Measurements from ENCODE around the gene MLLT10. TPM values are rescaled to one million over a fixed set of nuclear protein-coding genes. Genes with fewer than 3 reads are reported as not detected.
"Not testable (repeated sequence)": the region's sequence is repeated elsewhere in the genome, so short reads cannot be mapped to it uniquely, and the experiment has no call there.

The MLLT10 gene
- total and polyA plus RNA-seq, 2 experiments from 2014 or later: 16.8 to 34.9 TPM

GRCh38 chr10:21707498-21707897, 173.5 kb downstream of the MLLT10 start:
- Histone ChIP-seq H4K20me1 (ENCODE audit: insufficient read depth, poor library complexity, severe bottlenecking) (peaks cover 9% of the 10 kb centered on the region), H3K27ac (no peak overlapping the region)
- TF ChIP-seq CTCF (IDR thresholded peaks at IDR 0.05; ENCODE audit: poor library complexity) (no peak), EZH2phosphoT487 (IDR thresholded peaks at IDR 0.05; ENCODE audit: low read depth, severe bottlenecking, unreplicated experiment) (no peak), EZH2 (IDR thresholded peaks at IDR 0.05; ENCODE audit: borderline replicate concordance) (no peak)

GRCh38 chr10:21712975-21713374, 178.9 kb downstream of the MLLT10 start:
- Histone ChIP-seq H3K4me1 (ENCODE audit: insufficient read depth) (peaks cover 15% of the 10 kb centered on the region), H3K4me2 (no peak overlapping the region), H2AFZ (no peak overlapping the region), H3K4me3 (no peak overlapping the region), H3K27ac (no peak overlapping the region), H4K20me1 (ENCODE audit: insufficient read depth, poor library complexity, severe bottlenecking) (no peaks in the 10 kb centered on the region), H3K27me3 (no peaks in the 10 kb centered on the region), H3K36me3 (replicated peaks; ENCODE audit: insufficient read depth, low read depth) (no peaks in the 10 kb centered on the region), H3K9me2 (replicated peaks; ENCODE audit: insufficient read depth) (no peaks in the 10 kb centered on the region), H3K9me3 (ENCODE audit: low read depth) (no peaks in the 10 kb centered on the region), H3K79me2 (peaks cover 19% of the 10 kb centered on the region)
- 85% methylated on average over 4 of the region's 4 CpGs for WGBS (ENCODE audit: low lambda C conversion rate, missing lambda C conversion rate)
- TF ChIP-seq EZH2phosphoT487 (IDR thresholded peaks at IDR 0.05; ENCODE audit: low read depth, severe bottlenecking, unreplicated experiment): no peak
- no peak for TF ChIP-seq CTCF (IDR thresholded peaks at IDR 0.05; ENCODE audit: poor library complexity)
- TF ChIP-seq EZH2 (IDR thresholded peaks at IDR 0.05; ENCODE audit: borderline replicate concordance): no peak
- no peak for DNase-seq (ENCODE audit: low spot score)

More at GRCh38 chr10:21707498-21707897, 173.5 kb downstream of the MLLT10 start:
- Histone ChIP-seq H3K9me3 (ENCODE audit: low read depth) (no peaks in the 10 kb centered on the region), H3K4me1 (ENCODE audit: insufficient read depth) (no peaks in the 10 kb centered on the region), H3K36me3 (replicated peaks; ENCODE audit: insufficient read depth, low read depth) (no peaks in the 10 kb centered on the region), H3K79me2 (peaks cover 57% of the 10 kb centered on the region), H3K27me3 (no peaks in the 10 kb centered on the region), H2AFZ (no peak overlapping the region), H3K9me2 (replicated peaks; ENCODE audit: insufficient read depth) (no peaks in the 10 kb centered on the region), H3K4me2 (no peak overlapping the region), H3K4me3 (no peak overlapping the region)
- no peak for DNase-seq (ENCODE audit: low spot score)
- WGBS (ENCODE audit: low lambda C conversion rate, missing lambda C conversion rate): 89% methylated on average over 3 of the region's 3 CpGs

DNA sequence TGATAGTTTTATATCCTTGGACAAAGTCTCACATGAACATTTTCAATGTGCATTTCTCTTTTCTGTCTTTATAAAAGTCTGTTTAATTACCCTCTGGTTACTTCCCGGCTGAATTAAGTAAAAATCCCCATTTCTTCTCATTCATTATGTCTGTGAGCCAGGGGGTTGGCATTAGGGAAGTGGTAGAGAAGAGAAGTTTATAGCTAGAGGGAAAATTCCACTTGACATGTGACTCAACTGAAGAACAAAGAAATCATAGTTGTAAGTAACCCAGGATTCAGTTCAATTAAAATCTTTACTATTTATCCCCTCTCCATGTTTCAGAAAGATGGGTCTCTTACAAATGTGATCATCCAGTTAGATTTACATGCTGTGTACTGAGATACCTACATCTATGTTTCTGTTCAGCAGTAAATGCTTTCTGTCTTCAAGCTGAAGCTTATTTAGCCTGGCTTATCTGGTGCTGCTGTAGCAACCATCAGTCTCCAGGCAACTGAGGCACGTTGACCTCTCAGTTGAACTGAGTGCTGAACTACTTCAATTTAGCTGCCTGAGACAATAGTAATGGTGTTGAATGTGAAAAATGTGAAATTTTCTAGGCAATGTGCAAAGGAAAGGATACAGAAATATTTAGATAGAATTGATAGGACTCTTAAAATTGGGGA, 181.6 kb downstream of the MLLT10 start:
- H3K9me2 ChIP-seq (replicated peaks; ENCODE audit: insufficient read depth): no peaks in the 10 kb centered on the region
- H3K4me1 ChIP-seq (ENCODE audit: insufficient read depth): peaks cover 15% of the 10 kb centered on the region
- no peak overlapping the region for H3K27ac ChIP-seq
- H2AFZ ChIP-seq: no peak overlapping the region
- peaks cover 6% of the 10 kb centered on the region for H4K20me1 ChIP-seq (ENCODE audit: insufficient read depth, poor library complexity, severe bottlenecking)
- H3K4me3 ChIP-seq: no peak overlapping the region
- TF ChIP-seq CTCF (IDR thresholded peaks at IDR 0.05; ENCODE audit: poor library complexity) (no peak), EZH2 (IDR thresholded peaks at IDR 0.05; ENCODE audit: borderline replicate concordance) (no peak), EZH2phosphoT487 (IDR thresholded peaks at IDR 0.05; ENCODE audit: low read depth, severe bottlenecking, unreplicated experiment) (no peak)
- WGBS (ENCODE audit: low lambda C conversion rate, missing lambda C conversion rate): 17% methylated on average over 2 of the region's 2 CpGs
- no peak for DNase-seq (ENCODE audit: low spot score)
- no peaks in the 10 kb centered on the region for H3K36me3 ChIP-seq (replicated peaks; ENCODE audit: insufficient read depth, low read depth)
- no peak overlapping the region for H3K4me2 ChIP-seq
- no peaks in the 10 kb centered on the region for H3K9me3 ChIP-seq (ENCODE audit: low read depth)
- H3K79me2 ChIP-seq: peaks cover 9% of the 10 kb centered on the region
- no peaks in the 10 kb centered on the region for H3K27me3 ChIP-seq

DNA sequence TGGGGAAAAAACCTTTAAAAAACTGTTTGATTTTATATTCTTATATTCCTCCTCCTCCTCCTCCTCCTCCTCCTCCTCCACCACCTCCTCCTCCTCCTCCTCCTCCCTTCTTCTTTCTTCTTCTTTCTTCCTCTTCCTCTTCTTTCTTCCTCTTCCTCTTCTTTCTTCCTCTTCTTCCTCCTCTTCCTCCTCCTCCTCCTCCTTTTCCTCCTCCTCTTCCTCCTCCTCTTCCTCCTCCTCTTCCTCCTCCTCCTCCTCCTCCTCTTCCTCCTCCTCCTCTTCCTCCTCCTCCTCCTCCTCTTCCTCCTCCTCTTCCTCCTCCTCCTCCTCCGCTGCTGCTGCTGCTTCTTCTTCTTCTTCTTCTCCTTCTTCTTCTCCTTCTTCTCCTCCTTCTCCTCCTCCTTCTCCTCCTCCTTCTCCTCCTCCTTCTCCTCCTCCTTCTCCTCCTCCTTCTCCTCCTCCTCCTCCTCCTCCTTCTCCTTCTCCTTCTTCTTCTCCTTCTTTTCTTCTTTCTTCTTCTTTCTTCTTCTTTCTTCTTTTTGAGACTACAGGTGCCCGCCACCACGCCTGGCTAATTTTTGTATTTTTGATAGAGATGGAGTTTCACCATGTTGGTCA, 183.5 kb downstream of the MLLT10 start:
- not testable (repeated sequence) for H3K79me2 ChIP-seq; H3K4me3 ChIP-seq; DNase-seq (ENCODE audit: low spot score); H4K20me1 ChIP-seq (ENCODE audit: insufficient read depth, poor library complexity, severe bottlenecking); H2AFZ ChIP-seq; H3K36me3 ChIP-seq (replicated peaks; ENCODE audit: insufficient read depth, low read depth); H3K4me2 ChIP-seq; H3K9me2 ChIP-seq (replicated peaks; ENCODE audit: insufficient read depth); H3K27ac ChIP-seq; H3K27me3 ChIP-seq; H3K9me3 ChIP-seq (ENCODE audit: low read depth)
- H3K4me1 ChIP-seq (ENCODE audit: insufficient read depth): peaks cover 15% of the 10 kb centered on the region
- 80% methylated on average over 3 of the region's 3 CpGs for WGBS (ENCODE audit: low lambda C conversion rate, missing lambda C conversion rate)

Measured in hepatocyte (in vitro differentiated cells).